ENCODE results near the gene SMG6. TPM values are rescaled to one million over a fixed set of nuclear protein-coding genes. Genes with fewer than 3 reads are reported as not detected.

Gene SMG6
- total and polyA plus RNA-seq, 8 donors, result 17.0 to 102 (median 24.4) TPM

GRCh38 chr17:2023692-2024571 is 279.7 kb downstream of the SMG6 start:
- TF ChIP-seq POLR2AphosphoS5 (IDR thresholded peaks at IDR 0.05) (no peak), POLR2A (IDR thresholded peaks at IDR 0.05) (no peak), CTCF (IDR thresholded peaks at IDR 0.05) (no peak), EP300 (IDR thresholded peaks at IDR 0.05) (no peak)
- Histone ChIP-seq H3K9me3 (no peaks in the 10 kb centered on the region), H3K36me3 (no peaks in the 10 kb centered on the region), H3K4me1 (peaks cover 27 to 42% (median 37%) of the 10 kb centered on the region in 4 donors), H3K27me3 (peaks cover 0 to 80% (median 45%) of the 10 kb centered on the region in 3 donors), H3K27ac (no peak overlapping the region), H3K4me3 (peak overlapping the region; percentile 56 to 77 (median 58))
- peak in 1 of 2 donors; percentile 88 for DNase-seq
- 1 to 2% (median 2%) methylated on average over 24 to 85 of the region's 85 CpGs for WGBS, 5 donors
- intact Hi-C loops (cut with DNase I; ENCODE audit: low total_unique reads), result no loop called here

- peaks cover 0 to 80% (median 41%) of the 10 kb centered on the region in 3 donors for H3K27me3 ChIP-seq
- peak overlapping the region in 3 of 4 donors; percentile 56 to 77 (median 61) for H3K4me3 ChIP-seq
- H3K9me3 ChIP-seq, result no peaks in the 10 kb centered on the region
- no peaks in the 10 kb centered on the region for H3K36me3 ChIP-seq
- intact Hi-C loops (cut with DNase I; ENCODE audit: low total_unique reads), result no loop called here
- DNase-seq, result no peak
- TF ChIP-seq POLR2AphosphoS5 (IDR thresholded peaks at IDR 0.05) (no peak), CTCF (IDR thresholded peaks at IDR 0.05) (no peak), EP300 (IDR thresholded peaks at IDR 0.05) (no peak)
- peaks cover 27 to 42% (median 37%) of the 10 kb centered on the region in 4 donors for H3K4me1 ChIP-seq
- WGBS, 5 donors, result 39 to 60% (median 53%) methylated on average over 16 of the region's 16 CpGs
- H3K27ac ChIP-seq, result peak overlapping the region in 1 of 5 donors; percentile 11
These were observed 280.3 kb downstream of the SMG6 start for GRCh38 chr17:2023256-2023655.

DNA sequence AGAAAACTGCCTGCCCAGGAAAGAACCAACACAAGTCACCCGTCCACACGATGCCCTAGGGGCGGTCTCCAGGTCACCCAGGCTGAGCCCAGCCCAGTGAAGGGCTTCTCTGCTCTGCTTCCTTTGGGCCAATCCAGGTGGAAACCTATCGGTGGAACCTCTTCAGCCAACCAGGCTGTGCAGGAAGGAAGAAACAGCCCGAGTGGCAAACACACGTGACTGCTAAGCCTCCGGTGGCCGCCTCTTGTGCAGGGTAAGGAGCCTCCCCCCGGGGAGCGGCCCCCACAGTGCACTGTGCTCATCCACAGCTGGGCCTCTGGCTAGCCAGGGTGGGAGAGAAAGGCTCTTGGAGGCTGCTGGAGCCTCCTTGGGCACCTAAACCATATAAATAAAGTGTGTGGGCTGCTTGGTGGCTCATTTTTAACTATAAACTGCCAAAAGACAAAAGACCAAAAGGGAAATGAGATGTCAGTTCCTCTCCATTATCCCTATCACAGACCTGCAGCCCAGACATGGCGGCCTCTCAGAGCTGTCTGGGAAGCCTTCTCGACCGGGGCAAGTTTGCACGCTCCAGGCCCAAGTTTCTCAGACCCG is 280.8 kb downstream of the SMG6 start:
- no peak for TF ChIP-seq POLR2AphosphoS5 (IDR thresholded peaks at IDR 0.05)
- TF ChIP-seq EP300 (IDR thresholded peaks at IDR 0.05), result no peak
- 69 to 80% (median 78%) methylated on average over 9 to 15 of the region's 15 CpGs for WGBS, 5 donors
- Histone ChIP-seq H3K27ac (peak overlapping the region in 1 of 5 donors; percentile 11), H3K27me3 (peaks cover 0 to 80% (median 42%) of the 10 kb centered on the region in 3 donors), H3K4me1 (peaks cover 27 to 41% (median 37%) of the 10 kb centered on the region in 4 donors), H3K4me3 (no peak overlapping the region), H3K9me3 (no peaks in the 10 kb centered on the region), H3K36me3 (no peaks in the 10 kb centered on the region)
- DNase-seq, result peak in 1 of 2 donors; percentile 29
- intact Hi-C loops (cut with DNase I; ENCODE audit: low total_unique reads), result no loop called here

DNA sequence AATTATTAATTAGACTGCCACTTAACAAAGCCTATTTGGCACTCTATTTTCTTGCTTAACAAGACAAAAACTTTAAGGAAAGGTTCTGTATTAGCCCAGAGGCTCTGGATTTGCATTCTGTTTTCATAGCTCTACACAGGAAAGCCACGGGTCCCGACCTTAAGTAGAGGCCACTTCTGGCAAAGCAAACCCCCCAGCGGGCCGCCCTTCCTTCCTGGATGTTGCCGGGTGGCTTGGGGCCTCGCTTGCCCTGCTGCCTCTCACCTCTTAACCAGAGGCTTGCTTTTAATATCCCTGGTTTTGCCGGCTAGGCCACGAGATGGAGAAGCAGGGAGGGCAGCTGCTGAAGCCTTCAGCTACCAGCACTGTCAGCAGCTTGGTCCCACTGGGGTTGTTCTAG is 282.9 kb downstream of the SMG6 start:
- 49 to 59% (median 53%) methylated on average over 8 of the region's 8 CpGs for WGBS, 5 donors
- Histone ChIP-seq H3K9me3 (no peaks in the 10 kb centered on the region), H3K36me3 (no peaks in the 10 kb centered on the region), H3K4me3 (no peak overlapping the region), H3K27ac (peak overlapping the region in 1 of 5 donors; percentile 20), H3K27me3 (peaks cover 0 to 76% (median 32%) of the 10 kb centered on the region in 3 donors), H3K4me1 (peaks cover 22 to 31% (median 29%) of the 10 kb centered on the region in 4 donors)
- intact Hi-C loops (cut with DNase I; ENCODE audit: low total_unique reads), result no loop called here
- TF ChIP-seq EP300 (IDR thresholded peaks at IDR 0.05) (no peak), POLR2AphosphoS5 (IDR thresholded peaks at IDR 0.05) (no peak), CTCF (IDR thresholded peaks at IDR 0.05) (no peak), POLR2A (IDR thresholded peaks at IDR 0.05) (no peak)
- no peak for DNase-seq
